GM12878 (cell line): ENCODE results near the gene CCDC87. TPM values are rescaled to one million over a fixed set of nuclear protein-coding genes. Genes with fewer than 3 reads are reported as not detected.

ENCODE experiments used
- BACH1 ChIP-seq: fragments of 450-650 bp; IDR thresholded peaks from 2 replicates; pipeline ENCODE4 v1.6.1; 2017; ENCODE audit warnings: mild to moderate bottlenecking, borderline replicate concordance
- CBFB ChIP-seq: IDR thresholded peaks from 2 replicates; pipeline ENCODE4 v1.6.1; 2016; ENCODE audit warnings: antibody characterized with exemption, low read depth
- CBX3 ChIP-seq: fragments of 200-600 bp; sonication (generic); IDR thresholded peaks from 2 replicates; pipeline ENCODE4 v1.6.1; 2016; ENCODE audit warnings: low read depth, borderline replicate concordance
- CEBPB ChIP-seq, 2 experiments: fragments of 150-350 bp in 1 of 2; IDR thresholded peaks; 2 replicates each; pipeline ENCODE4 v1.6.1; 2012 to 2014; ENCODE audit warnings: low read depth in 2 of 2, low read length in 2 of 2, borderline replicate concordance in 1 of 2, inconsistent platforms in 1 of 2
- CREM ChIP-seq: IDR thresholded peaks from 2 replicates; pipeline ENCODE4 v1.6.1; 2014; ENCODE audit warnings: antibody characterized with exemption, low read depth
- EGR1 ChIP-seq, 2 experiments: IDR thresholded peaks; 1 replicate in 1 of 2; 2 replicates in 1 of 2; pipeline ENCODE4 v1.6.1; 2011 to 2012; ENCODE audit warnings: low read depth in 2 of 2, low read length in 2 of 2, borderline replicate concordance in 1 of 2, mild to moderate bottlenecking in 1 of 2, moderate library complexity in 1 of 2
- EP300 ChIP-seq, 2 experiments: fragments of 150-350 bp in 1 of 2; IDR thresholded peaks; 2 replicates each; pipeline ENCODE4 v1.6.1; 2011 to 2012; ENCODE audit warnings: low read depth in 2 of 2, low read length in 2 of 2, borderline replicate concordance in 1 of 2, improper control_type of control experiment in 1 of 2, inconsistent platforms in 1 of 2; ENCODE audit not compliant: control insufficient read depth in 1 of 2
- EZH2 ChIP-seq: IDR thresholded peaks from 2 replicates; pipeline ENCODE4 v1.6.1; 2012; ENCODE audit warnings: low read depth, mild to moderate bottlenecking, control low read depth, inconsistent platforms, low read length, borderline replicate concordance; ENCODE audit not compliant: control insufficient read depth
- GATAD2B ChIP-seq: fragments of 450-650 bp; conservative IDR thresholded peaks from 2 replicates; pipeline ENCODE4 v1.6.1; 2017; ENCODE audit warnings: low read depth, mild to moderate bottlenecking, moderate library complexity
- KDM1A ChIP-seq: fragments of 200-600 bp; sonication (generic); IDR thresholded peaks from 2 replicates; pipeline ENCODE4 v1.6.1; 2016; ENCODE audit warnings: borderline replicate concordance
- MXI1 ChIP-seq: fragments of 150-350 bp; IDR thresholded peaks from 2 replicates; pipeline ENCODE4 v1.6.1; 2011; ENCODE audit warnings: low read depth, mild to moderate bottlenecking, inconsistent platforms, low read length, improper control_type of control experiment
- NRF1 ChIP-seq: conservative IDR thresholded peaks from 2 replicates; pipeline ENCODE4 v1.6.1; 2011; ENCODE audit warnings: mild to moderate bottlenecking, low read depth, low read length, improper control_type of control experiment
- POLR2AphosphoS2 ChIP-seq: IDR thresholded peaks from 2 replicates; pipeline ENCODE4 v1.6.1; 2011; ENCODE audit warnings: low read depth, mild to moderate bottlenecking, low read length, improper control_type of control experiment, moderate library complexity
- RELA ChIP-seq: fragments of 450-650 bp; IDR thresholded peaks from 2 replicates; pipeline ENCODE4 v1.8.0; 2014; ENCODE audit warnings: borderline replicate concordance; ENCODE audit not compliant: partially characterized antibody
- SREBF2 ChIP-seq: IDR thresholded peaks from 2 replicates; pipeline ENCODE4 v1.6.1; 2012; ENCODE audit warnings: mild to moderate bottlenecking, low read length
- SUPT20H ChIP-seq: IDR thresholded peaks from 2 replicates; pipeline ENCODE4 v1.6.1; 2011; ENCODE audit warnings: low read depth, mild to moderate bottlenecking, low read length, moderate library complexity, borderline replicate concordance; ENCODE audit not compliant: control insufficient read depth
- TBL1XR1 ChIP-seq: IDR thresholded peaks from 2 replicates; pipeline ENCODE4 v1.6.1; 2012; ENCODE audit warnings: low read depth, low read length, improper control_type of control experiment
- YY1 ChIP-seq: IDR thresholded peaks from 2 replicates; pipeline ENCODE4 v1.6.1; 2011; ENCODE audit warnings: low read depth, mild to moderate bottlenecking, low read length
- ZBED1 ChIP-seq: IDR thresholded peaks from 2 replicates; pipeline ENCODE4 v1.6.1; 2016; ENCODE audit warnings: borderline replicate concordance
- polyA plus RNA-seq, 11 experiments: library from polyadenylated mRNA; depleted of rRNA in 4 of 11; unstranded in 6 of 11; stranded (reverse) in 5 of 11; fragments of >200 nt; fragmentation: Nextera tagmentation in 4 of 11; fragmentation: Illumina TruSeq in 1 of 11; extraction: Ambion mirVana in 4 of 11; extraction: Trizol in 1 of 11; gene quantifications; 1 replicate in 1 of 11; 2 replicates in 10 of 11; pipeline versions ENCODE4 v1.2.1 to v1.2.3, GENCODE V29; 2011 to 2016; ENCODE audit warnings: inconsistent platforms in 2 of 11, missing spikeins in 2 of 11, low read depth in 1 of 11
- total RNA-seq, 4 experiments: library from RNA; depleted of rRNA in 3 of 4; stranded (reverse); fragments of >200 nt in 3 of 4; fragmentation: Illumina TruSeq in 1 of 4; extraction: Trizol in 1 of 4; gene quantifications; 2 replicates each; pipeline versions ENCODE4 v1.2.1 to v1.2.3, GENCODE V29; 2013 to 2021
- TF ChIP-seq, protein P1 (sequence below): IDR thresholded peaks from 2 replicates; pipeline ENCODE4 v1.6.1; 2012; ENCODE audit warnings: improper control_type of control experiment, low read depth, low read length; ENCODE audit not compliant: insufficient replicate concordance
- TF ChIP-seq, protein P2 (sequence below): IDR thresholded peaks from 2 replicates; pipeline ENCODE4 v1.6.1; 2011; ENCODE audit warnings: low read depth, low read length, improper control_type of control experiment, borderline replicate concordance
- TF ChIP-seq, protein P3 (sequence below): fragments of 150-350 bp; IDR thresholded peaks from 2 replicates; pipeline ENCODE4 v1.6.1; 2014; ENCODE audit warnings: mild to moderate bottlenecking, low read depth, low read length

The CCDC87 gene
- total and polyA plus RNA-seq, 10 of the 15 experiments (the other 5 are each of a cell fraction or from before 2014, with no cell fraction given): 0.02 to 0.17 (median 0.09) TPM; not detected in 3

DNA sequence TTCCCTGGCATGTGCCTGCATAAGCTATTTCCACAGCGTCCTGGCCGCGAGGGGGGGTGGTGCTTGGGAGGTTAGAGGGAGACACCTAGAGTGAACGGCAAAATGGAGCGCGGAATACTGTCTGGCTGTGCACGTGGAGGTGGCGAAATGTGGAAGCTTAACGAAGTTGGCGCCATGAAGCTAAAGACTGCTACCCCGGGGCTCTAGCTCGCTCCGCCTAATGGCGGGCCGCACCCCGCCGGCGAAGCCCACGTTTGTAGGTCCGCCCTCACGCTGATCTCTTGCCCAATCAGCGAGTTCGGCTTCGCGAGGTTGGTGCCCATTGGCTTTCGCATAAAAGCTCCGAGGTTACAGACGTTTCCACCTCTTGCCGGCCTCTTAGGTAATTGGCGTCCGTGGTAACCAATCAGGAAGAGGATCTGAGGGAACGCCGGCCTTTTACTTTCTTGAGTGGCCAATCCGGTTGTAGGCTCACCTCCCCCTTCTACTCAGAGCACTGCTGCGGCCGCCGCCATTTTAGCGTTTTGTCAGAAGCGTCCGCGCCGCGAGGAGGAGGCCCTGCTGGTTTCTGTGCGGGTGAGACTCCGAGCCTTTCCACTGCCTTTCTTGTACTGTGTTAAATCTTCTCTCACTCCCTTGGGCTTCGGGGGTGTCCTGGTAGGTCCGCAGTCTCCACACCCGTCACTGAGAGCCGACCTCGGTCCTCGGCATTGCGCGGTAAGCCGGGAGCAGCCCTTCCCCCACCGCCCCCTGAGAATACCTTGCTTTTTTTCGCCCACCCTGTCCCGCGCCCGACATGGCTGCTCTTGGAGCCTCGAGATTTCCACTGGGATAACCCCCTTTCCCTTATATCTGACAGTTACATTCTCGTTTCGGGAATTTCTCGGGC lies 45.6 kb upstream of the CCDC87 start, which contains the start of gene RBM4 (continued):
- no peak for TF ChIP-seq TBL1XR1
- peak; percentile 97 for TF ChIP-seq POLR2AphosphoS2
- TF ChIP-seq EGR1 (IDR thresholded peaks at IDR 0.05; ENCODE audit: borderline replicate concordance in 1 of 2, low read depth in 2 of 2, low read length in 2 of 2): peak; percentile 17 to 32; a peak in 1 of 3 replicates
- TF ChIP-seq CBFB: peak; percentile 77; the same call in 1 of the 2 replicates
- TF ChIP-seq CEBPB (IDR thresholded peaks at IDR 0.05; ENCODE audit: borderline replicate concordance in 1 of 2, low read depth in 2 of 2, low read length in 2 of 2): no peak
- TF ChIP-seq, protein P1, sequence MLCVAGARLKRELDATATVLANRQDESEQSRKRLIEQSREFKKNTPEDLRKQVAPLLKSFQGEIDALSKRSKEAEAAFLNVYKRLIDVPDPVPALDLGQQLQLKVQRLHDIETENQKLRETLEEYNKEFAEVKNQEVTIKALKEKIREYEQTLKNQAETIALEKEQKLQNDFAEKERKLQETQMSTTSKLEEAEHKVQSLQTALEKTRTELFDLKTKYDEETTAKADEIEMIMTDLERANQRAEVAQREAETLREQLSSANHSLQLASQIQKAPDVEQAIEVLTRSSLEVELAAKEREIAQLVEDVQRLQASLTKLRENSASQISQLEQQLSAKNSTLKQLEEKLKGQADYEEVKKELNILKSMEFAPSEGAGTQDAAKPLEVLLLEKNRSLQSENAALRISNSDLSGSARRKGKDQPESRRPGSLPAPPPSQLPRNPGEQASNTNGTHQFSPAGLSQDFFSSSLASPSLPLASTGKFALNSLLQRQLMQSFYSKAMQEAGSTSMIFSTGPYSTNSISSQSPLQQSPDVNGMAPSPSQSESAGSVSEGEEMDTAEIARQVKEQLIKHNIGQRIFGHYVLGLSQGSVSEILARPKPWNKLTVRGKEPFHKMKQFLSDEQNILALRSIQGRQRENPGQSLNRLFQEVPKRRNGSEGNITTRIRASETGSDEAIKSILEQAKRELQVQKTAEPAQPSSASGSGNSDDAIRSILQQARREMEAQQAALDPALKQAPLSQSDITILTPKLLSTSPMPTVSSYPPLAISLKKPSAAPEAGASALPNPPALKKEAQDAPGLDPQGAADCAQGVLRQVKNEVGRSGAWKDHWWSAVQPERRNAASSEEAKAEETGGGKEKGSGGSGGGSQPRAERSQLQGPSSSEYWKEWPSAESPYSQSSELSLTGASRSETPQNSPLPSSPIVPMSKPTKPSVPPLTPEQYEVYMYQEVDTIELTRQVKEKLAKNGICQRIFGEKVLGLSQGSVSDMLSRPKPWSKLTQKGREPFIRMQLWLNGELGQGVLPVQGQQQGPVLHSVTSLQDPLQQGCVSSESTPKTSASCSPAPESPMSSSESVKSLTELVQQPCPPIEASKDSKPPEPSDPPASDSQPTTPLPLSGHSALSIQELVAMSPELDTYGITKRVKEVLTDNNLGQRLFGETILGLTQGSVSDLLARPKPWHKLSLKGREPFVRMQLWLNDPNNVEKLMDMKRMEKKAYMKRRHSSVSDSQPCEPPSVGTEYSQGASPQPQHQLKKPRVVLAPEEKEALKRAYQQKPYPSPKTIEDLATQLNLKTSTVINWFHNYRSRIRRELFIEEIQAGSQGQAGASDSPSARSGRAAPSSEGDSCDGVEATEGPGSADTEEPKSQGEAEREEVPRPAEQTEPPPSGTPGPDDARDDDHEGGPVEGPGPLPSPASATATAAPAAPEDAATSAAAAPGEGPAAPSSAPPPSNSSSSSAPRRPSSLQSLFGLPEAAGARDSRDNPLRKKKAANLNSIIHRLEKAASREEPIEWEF: no peak
- peak; percentile 19 for TF ChIP-seq BACH1
- peak; percentile 75 for TF ChIP-seq CREM
- TF ChIP-seq, protein P2, sequence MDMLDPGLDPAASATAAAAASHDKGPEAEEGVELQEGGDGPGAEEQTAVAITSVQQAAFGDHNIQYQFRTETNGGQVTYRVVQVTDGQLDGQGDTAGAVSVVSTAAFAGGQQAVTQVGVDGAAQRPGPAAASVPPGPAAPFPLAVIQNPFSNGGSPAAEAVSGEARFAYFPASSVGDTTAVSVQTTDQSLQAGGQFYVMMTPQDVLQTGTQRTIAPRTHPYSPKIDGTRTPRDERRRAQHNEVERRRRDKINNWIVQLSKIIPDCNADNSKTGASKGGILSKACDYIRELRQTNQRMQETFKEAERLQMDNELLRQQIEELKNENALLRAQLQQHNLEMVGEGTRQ: no peak; the same call in 1 of the 2 replicates
- TF ChIP-seq ZBED1: no peak; the same call in 1 of the 2 replicates
- 0 out of 2 replicates have a peak, but pooled peaks have one; percentile 49 for TF ChIP-seq GATAD2B
- peak; percentile 96 for TF ChIP-seq YY1
- TF ChIP-seq MXI1: peak; percentile 94
- TF ChIP-seq EP300 (IDR thresholded peaks at IDR 0.05; ENCODE audit: borderline replicate concordance in 1 of 2, control insufficient read depth in 1 of 2, low read depth in 2 of 2, low read length in 2 of 2): no peak
- TF ChIP-seq CBX3: no peak
- TF ChIP-seq EZH2: no peak
- no peak for TF ChIP-seq SUPT20H
- TF ChIP-seq NRF1: no peak
- no peak for TF ChIP-seq KDM1A
- TF ChIP-seq SREBF2: no peak
- TF ChIP-seq RELA: peak; percentile 13
- TF ChIP-seq, protein P3, sequence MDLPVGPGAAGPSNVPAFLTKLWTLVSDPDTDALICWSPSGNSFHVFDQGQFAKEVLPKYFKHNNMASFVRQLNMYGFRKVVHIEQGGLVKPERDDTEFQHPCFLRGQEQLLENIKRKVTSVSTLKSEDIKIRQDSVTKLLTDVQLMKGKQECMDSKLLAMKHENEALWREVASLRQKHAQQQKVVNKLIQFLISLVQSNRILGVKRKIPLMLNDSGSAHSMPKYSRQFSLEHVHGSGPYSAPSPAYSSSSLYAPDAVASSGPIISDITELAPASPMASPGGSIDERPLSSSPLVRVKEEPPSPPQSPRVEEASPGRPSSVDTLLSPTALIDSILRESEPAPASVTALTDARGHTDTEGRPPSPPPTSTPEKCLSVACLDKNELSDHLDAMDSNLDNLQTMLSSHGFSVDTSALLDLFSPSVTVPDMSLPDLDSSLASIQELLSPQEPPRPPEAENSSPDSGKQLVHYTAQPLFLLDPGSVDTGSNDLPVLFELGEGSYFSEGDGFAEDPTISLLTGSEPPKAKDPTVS: no peak
